ENCODE results near the gene SPP2.

SPP2 gene

DNA sequence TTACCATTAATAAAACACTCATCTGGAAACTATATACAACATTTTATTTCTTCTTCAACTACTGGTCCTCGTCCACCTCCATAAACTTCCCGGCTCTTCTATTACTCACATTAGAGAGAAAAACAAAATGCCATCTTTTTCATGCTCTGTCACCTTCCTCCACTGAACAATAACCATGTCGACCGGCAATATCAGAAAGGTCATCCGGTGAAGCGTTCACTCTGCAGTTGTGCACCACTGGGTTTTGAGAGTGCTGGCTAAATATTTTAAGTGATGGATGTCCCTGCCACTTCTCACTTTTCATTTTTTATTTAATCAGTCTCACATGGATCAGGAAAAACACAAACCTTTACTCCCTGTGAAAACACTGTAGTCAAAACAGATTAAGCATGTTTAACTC lies 48.2 kb downstream of the SPP2 start:
- DNase-seq, result no peak

- no peak for DNase-seq
Measured at GRCh38 chr2:234099266-234099665, 48.8 kb downstream of the SPP2 start.

DNA sequence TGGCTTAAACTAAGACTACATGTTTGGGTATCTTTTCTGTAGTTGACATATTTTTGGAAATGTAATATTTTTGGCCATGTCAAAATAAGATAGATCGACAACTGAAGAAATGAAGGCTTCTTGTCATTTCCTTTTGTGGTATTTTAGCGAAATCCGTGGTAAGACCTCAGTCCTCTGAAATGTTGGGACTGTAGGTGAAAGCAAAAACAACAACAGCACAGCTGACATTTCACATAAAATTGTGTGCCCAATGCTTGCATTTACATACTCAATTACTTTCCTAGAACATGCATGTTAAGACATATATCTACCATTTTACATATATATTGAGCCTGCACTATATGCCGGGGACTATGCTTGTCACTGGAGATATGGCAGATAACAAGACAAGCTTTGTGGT lies 50.2 kb downstream of the SPP2 start:
- DNase-seq, result no peak

DNA sequence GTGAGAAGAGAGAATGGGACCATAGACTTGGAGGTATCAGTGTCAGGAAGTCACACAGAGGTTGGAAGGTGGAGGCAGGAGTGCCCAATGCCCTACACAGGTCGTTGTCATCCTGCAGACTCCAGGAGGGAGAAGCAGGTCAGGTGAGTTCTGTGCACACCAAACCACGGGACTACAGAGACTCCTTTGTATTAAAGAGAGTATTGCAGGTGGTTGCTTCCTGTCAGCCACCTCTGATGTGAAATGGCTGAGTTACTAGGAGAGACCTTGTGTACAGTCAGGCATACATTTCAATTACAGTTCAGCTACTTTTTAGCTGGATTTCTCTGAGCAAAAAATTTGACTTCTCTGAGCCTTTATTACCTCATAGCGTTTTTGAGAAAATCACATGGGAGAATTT lies 51.6 kb downstream of the SPP2 start:
- DNase-seq, result no peak

GRCh38 chr2:234107861-234108260 lies 57.4 kb downstream of the SPP2 start:
- DNase-seq, result no peak

- DNase-seq, result no peak
Measured at GRCh38 chr2:234109321-234109720, 58.8 kb downstream of the SPP2 start.

GRCh38 chr2:234110219-234110618 lies 59.7 kb downstream of the SPP2 start:
- no peak for DNase-seq

DNA sequence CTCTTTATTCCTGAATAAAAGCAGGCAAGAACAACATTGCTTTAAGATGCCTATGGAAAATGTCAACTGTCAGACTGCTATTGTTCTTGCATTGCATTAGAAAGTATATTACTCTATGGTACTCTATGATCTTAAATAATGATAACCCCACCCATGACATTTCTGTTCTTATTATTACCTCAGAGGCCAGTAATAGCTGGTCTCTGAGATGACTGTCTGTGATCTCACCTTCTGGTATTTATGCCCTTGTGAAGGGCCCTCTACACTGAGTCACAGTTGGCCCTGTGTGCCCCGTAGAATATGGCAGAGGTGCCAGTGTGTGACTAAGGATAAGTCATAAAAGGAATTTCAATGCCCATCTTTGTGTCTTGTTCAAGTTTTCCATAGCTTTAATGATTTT lies 61.0 kb downstream of the SPP2 start:
- DNase-seq, result no peak

- no peak for DNase-seq
Measured at GRCh38 chr2:234116010-234116409, 65.5 kb downstream of the SPP2 start.

DNA sequence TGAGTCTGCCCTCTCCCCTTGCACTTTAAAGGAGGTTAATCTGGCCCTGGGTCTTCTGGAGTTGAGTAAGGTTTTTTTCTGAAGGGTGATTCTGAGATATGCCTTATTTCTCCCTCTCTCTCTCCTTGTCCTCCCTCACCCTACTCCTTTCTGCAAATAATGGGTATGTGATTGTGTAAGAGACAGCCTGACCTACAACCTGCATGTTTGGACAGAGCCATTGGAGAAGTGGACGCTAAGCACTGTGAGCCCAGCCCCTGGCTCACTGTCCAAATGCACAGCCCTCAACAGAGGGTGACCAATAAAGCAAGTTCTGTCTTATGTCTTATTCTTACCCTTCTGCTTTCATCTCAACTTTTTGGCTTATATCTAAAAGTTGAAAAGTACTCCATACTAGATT lies 71.5 kb downstream of the SPP2 start:
- DNase-seq, result no peak

- no peak for DNase-seq
Measured at GRCh38 chr2:234125451-234126145, 75.1 kb downstream of the SPP2 start.

- DNase-seq, result no peak
Measured at GRCh38 chr2:234126146-234126470, 75.6 kb downstream of the SPP2 start.

Measured in effector CD8-positive, alpha-beta T cell (primary cell).